Measurements from ENCODE around the gene TBC1D12.
"Not testable (repeated sequence)": the region's sequence is repeated elsewhere in the genome, so short reads cannot be mapped to it uniquely, and the experiment has no call there.

Gene TBC1D12

DNA sequence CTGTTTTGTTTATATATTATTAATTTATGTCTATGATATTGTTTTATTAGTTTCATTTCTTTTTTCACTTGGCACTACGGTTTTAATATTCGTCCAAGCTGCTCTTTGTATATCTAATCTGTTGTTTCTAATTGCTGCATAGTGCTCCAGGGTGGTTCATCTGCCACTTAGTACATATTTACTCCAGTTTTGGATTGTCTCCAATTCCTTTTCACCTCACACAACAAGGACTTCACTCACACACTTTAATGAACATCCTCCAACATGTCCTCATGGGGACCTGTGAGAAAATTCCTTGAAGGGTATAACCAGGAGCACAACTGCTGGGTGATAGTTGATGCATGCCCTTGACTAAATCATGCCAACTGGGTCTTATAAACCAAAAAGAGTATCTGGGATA lies 25.5 kb upstream of the TBC1D12 start:
- ChIA-PET CTCF (no interaction called here), POLR2A (no interaction called here)
- TF ChIP-seq, protein P1, sequence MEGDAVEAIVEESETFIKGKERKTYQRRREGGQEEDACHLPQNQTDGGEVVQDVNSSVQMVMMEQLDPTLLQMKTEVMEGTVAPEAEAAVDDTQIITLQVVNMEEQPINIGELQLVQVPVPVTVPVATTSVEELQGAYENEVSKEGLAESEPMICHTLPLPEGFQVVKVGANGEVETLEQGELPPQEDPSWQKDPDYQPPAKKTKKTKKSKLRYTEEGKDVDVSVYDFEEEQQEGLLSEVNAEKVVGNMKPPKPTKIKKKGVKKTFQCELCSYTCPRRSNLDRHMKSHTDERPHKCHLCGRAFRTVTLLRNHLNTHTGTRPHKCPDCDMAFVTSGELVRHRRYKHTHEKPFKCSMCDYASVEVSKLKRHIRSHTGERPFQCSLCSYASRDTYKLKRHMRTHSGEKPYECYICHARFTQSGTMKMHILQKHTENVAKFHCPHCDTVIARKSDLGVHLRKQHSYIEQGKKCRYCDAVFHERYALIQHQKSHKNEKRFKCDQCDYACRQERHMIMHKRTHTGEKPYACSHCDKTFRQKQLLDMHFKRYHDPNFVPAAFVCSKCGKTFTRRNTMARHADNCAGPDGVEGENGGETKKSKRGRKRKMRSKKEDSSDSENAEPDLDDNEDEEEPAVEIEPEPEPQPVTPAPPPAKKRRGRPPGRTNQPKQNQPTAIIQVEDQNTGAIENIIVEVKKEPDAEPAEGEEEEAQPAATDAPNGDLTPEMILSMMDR (IDR thresholded peaks at IDR 0.05; ENCODE audit: insufficient read depth, low read length, missing control alignments) = no peak
- H3K4me3 ChIP-seq (ENCODE audit: low read depth, low read length) = no peak overlapping the region
- no peak for DNase-seq (ENCODE audit: low read depth, low spot score)

DNA sequence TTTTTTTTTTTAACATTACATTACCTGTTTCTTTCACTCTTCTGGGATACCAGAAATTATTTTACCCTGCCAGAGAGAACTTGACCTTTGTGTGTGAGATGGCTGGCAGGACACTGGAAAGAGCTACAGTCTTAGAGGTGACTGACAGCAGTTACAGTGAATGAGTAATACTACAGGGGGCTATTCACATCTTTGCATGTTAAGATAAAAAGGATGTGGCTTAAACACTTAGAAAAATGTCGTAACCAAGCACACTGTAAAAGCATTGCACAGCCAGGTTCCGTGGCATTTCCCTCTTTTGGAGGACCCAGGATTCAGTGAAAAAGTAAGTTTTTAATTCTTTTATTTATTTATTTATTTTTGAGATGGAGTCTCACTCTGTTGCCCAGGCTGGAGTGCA lies 18.8 kb upstream of the TBC1D12 start:
- no peak overlapping the region for H3K4me3 ChIP-seq (ENCODE audit: low read depth, low read length)
- CTCF ChIA-PET = interaction anchor here (0.9 kb wide), 1 partner anchor 11 kb away, joined by 3 read pairs; no protein-coding TSS in a partner anchor

DNA sequence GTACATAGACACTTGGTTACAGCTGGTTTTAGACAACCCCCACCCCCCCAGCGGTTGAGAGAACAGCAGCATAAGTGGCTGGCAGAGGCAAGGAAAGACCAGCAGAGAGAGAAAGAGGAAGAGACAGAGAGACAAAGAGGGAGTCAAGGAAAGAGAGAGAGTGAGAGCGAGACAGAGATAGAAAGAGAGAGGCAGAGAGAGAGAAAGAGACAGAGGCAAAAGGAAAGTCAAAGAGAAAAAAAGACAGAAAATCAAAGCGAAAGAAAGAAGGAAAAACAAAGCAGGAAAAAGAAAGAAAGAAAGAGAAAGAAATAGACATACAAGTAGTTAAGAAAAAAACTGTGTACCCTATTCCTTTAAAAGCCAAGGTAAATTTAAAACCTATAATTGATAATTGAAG lies 16.6 kb upstream of the TBC1D12 start:
- H3K4me3 ChIP-seq (ENCODE audit: low read depth, low read length); CTCF ChIA-PET; DNase-seq (ENCODE audit: low read depth, low spot score); POLR2A ChIA-PET: not testable (repeated sequence)

More for the DNA sequence above, 18.8 kb upstream of the TBC1D12 start:
- TF ChIP-seq, protein P1 (IDR thresholded peaks at IDR 0.05; ENCODE audit: insufficient read depth, low read length, missing control alignments) = no peak
- no peak for DNase-seq (ENCODE audit: low read depth, low spot score)
- POLR2A ChIA-PET = no interaction called here

DNA sequence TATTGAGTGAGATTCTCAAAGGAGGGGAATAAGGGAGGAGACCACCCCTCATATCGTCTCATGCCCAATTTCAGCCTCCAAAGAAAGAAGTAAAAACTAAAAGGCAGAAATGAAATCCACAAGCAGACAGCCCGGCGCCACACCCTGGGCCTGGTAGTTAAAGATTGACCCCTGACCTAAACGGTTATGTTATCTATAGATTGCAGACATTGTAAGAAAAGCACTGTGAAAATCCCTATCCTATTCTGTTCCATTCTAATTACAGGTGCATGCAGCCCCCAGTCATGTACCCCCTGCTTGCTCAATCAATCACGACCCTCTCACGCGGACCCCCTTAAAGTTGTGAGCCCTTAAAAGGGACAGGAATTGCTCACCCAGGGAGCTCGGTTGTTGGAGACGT lies 10.2 kb upstream of the TBC1D12 start:
- DNase-seq (ENCODE audit: low read depth, low spot score); POLR2A ChIA-PET; H3K4me3 ChIP-seq (ENCODE audit: low read depth, low read length): not testable (repeated sequence)
- CTCF ChIA-PET = interaction anchor here (1.4 kb wide), 1 partner anchor 30 kb away, joined by 6 read pairs; the partner anchor contains the start of gene NOC3L

DNA sequence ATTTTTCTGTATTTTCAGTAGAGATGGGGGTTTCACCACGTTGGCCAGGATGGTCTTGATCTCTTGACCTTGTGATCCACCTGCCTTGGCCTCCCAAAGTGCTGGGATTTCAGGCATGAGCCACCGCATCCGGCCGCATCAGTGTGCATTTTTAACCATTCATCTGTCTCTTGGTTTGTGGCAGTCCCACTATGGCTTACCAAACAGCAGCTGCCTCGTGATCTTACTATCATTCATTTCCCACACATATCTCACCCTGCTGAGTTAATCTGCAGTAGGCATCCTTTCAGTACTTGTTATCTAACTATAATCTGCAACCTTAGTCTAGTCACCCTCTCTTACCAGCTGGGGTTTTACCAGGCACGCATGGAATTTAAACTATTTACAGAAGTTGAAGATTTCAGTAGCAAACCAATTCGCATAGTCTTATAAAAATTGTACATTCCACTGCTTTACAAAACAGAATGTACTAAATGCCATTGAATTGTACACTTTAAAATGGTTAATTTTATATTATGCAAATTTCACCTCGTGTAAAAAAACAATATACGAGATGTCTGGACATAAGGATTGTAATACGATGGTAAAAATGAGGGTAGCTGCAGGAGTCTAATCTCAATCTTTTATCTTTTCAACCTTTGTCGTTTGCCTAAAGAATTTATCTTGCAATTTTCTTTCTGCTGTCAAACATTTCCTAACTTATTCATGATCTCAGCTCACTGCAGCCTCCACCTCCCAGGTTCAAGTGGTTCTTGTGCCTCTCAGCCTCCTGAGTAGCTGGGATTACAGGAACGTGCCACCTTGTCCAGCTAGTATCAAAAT lies 4.6 kb upstream of the TBC1D12 start:
- TF ChIP-seq, protein P1 (IDR thresholded peaks at IDR 0.05; ENCODE audit: insufficient read depth, low read length, missing control alignments) = no peak
- H3K4me3 ChIP-seq (ENCODE audit: low read depth, low read length) = no peak overlapping the region
- DNase-seq (ENCODE audit: low read depth, low spot score) = no peak
- ChIA-PET CTCF (interaction anchor here (1.4 kb wide), 1 partner anchor 46 kb away, joined by 7 read pairs; no protein-coding TSS in a partner anchor), POLR2A (no interaction called here)

DNA sequence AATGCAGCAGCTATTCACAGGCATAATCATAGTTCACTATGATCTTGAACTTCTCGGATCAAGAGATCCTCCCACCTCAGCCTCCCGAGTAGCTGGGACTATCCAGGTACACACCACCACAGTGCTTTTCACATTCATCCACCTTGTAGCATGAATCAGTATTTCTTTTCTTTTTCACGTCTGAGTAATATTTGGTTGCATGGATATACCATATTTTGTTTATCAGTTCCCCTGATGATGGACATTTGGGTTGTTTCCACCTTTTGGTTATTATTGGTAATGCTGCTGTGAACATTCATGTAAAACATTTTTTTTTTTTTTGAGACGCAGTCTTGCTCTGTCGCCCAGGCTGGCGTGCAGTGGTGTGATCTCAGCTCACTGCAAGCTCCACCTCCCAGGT lies 3.6 kb upstream of the TBC1D12 start:
- CTCF ChIA-PET = no interaction called here

DNA sequence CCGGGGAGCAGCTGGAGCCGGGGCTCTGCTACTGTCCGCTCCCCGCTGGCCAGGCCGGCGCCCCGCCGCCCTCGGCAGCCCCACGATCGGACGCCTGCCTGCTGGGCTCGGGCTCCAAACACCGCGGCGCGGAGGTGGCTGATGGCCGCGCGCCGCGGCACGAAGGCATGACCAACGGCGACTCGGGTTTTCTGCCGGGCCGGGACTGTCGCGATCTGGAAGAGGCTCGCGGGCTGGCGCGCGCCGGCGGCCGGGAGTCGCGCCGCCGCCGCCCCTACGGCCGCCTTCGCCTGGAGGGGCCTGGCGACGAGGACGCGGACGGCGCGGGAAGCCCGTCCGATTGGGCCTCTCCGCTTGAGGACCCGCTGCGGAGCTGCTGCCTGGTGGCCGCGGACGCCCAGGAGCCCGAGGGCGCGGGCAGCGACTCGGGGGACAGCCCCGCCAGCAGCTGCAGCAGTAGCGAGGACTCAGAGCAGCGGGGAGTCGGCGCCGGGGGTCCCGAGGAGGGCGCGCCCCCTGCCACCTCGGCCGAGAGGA lies 570 bp downstream of the TBC1D12 start:
- CTCF ChIA-PET = interaction anchor here (1.0 to 3.7 kb wide), 4 partner anchors 11 to 83 kb away, joined by 3 to 15 read pairs (median 4); partner anchors contain the start of gene NOC3L
- TF ChIP-seq, protein P1 (IDR thresholded peaks at IDR 0.05; ENCODE audit: insufficient read depth, low read length, missing control alignments) = no peak
- H3K4me3 ChIP-seq (ENCODE audit: low read depth, low read length) = peak overlapping the region; percentile 81
- no peak for DNase-seq (ENCODE audit: low read depth, low spot score)
- POLR2A ChIA-PET = interaction anchor here (1.3 kb wide), 1 partner anchor 45 kb away, joined by 4 read pairs; no protein-coding TSS in a partner anchor

More for the DNA sequence above, 3.6 kb upstream of the TBC1D12 start:
- H3K4me3 ChIP-seq (ENCODE audit: low read depth, low read length) = no peak overlapping the region
- POLR2A ChIA-PET = interaction anchor here (0.7 kb wide), 1 partner anchor 329 kb away, joined by 5 read pairs; no protein-coding TSS in a partner anchor
- no peak for DNase-seq (ENCODE audit: low read depth, low spot score)
- TF ChIP-seq, protein P1 (IDR thresholded peaks at IDR 0.05; ENCODE audit: insufficient read depth, low read length, missing control alignments) = no peak
